Neuronal stem cell (in vitro differentiated cells): ENCODE measurements around the gene GALNT14. TPM values are rescaled to one million over a fixed set of nuclear protein-coding genes. Genes with fewer than 3 reads are reported as not detected.
"Not testable (repeated sequence)": the region's sequence is repeated elsewhere in the genome, so short reads cannot be mapped to it uniquely, and the experiment has no call there.

Experiments used
- DNase-seq: peaks from one replicate; pipeline ENCODE4 v3.0.0-alpha.2; 2013; ENCODE audit warnings: low spot score
- H2AFZ ChIP-seq: one replicate; pipeline ENCODE4 v1.6.1; 2013; ENCODE audit warnings: mild to moderate bottlenecking, low read length, inconsistent platforms
- H2AK5ac ChIP-seq: 2 replicates; pipeline ENCODE4 v1.6.1; 2013; ENCODE audit warnings: low read depth, mild to moderate bottlenecking, inconsistent platforms, low read length, moderate library complexity, mixed read lengths
- H2BK120ac ChIP-seq: 2 replicates; pipeline ENCODE4 v1.6.1; 2013; ENCODE audit warnings: low read depth, mild to moderate bottlenecking, inconsistent platforms, low read length, moderate library complexity, mixed read lengths
- H2BK12ac ChIP-seq: one replicate; pipeline ENCODE4 v1.6.1; 2013; ENCODE audit warnings: low read length, inconsistent platforms
- H2BK15ac ChIP-seq: 2 replicates; pipeline ENCODE4 v1.6.1; 2013; ENCODE audit warnings: mild to moderate bottlenecking, low read length, inconsistent platforms, mixed read lengths
- H2BK5ac ChIP-seq: one replicate; pipeline ENCODE4 v1.6.1; 2013; ENCODE audit warnings: inconsistent platforms, mild to moderate bottlenecking, low read length, moderate library complexity
- H3K14ac ChIP-seq: one replicate; pipeline ENCODE4 v1.6.1; 2013; ENCODE audit warnings: low read length, inconsistent platforms
- H3K18ac ChIP-seq: 2 replicates; pipeline ENCODE4 v1.6.1; 2013; ENCODE audit warnings: low read length, inconsistent platforms
- H3K23ac ChIP-seq: 2 replicates; pipeline ENCODE4 v1.6.1; 2013; ENCODE audit warnings: low read depth, mild to moderate bottlenecking, mixed read lengths, low read length, inconsistent platforms; ENCODE audit not compliant: poor library complexity
- H3K27ac ChIP-seq: replicated peaks from 3 replicates; pipeline ENCODE4 v1.5.1; 2013; ENCODE audit warnings: low read length, inconsistent platforms
- H3K27me3 ChIP-seq, 3 experiments: 2 replicates each; pipeline ENCODE4 v1.6.1; 2013; ENCODE audit warnings: low read length in 3 of 3, mild to moderate bottlenecking in 2 of 3, inconsistent platforms in 1 of 3, low read depth in 1 of 3, mixed read lengths in 1 of 3, moderate library complexity in 1 of 3; ENCODE audit not compliant: control insufficient read depth in 3 of 3, insufficient read depth in 3 of 3
- H3K36me3 ChIP-seq, 2 donors: replicated peaks in 1 of 2; 2 replicates each; pipeline ENCODE4 v1.6.1; 2013; ENCODE audit warnings: low read length in 2 of 2; ENCODE audit not compliant: control insufficient read depth in 2 of 2, insufficient read depth in 2 of 2
- H3K4ac ChIP-seq: 2 replicates; pipeline ENCODE4 v1.6.1; 2013; ENCODE audit warnings: inconsistent platforms, mild to moderate bottlenecking, low read length, moderate library complexity
- H3K4me1 ChIP-seq, 2 donors: 1 replicate in 1 of 2; 2 replicates in 1 of 2; pipeline ENCODE4 v1.6.1; 2013; ENCODE audit warnings: low read length in 2 of 2, low read depth in 1 of 2; ENCODE audit not compliant: control insufficient read depth in 2 of 2, insufficient read depth in 1 of 2
- H3K4me2 ChIP-seq: one replicate; pipeline ENCODE4 v1.6.1; 2013; ENCODE audit warnings: mild to moderate bottlenecking, low read length, inconsistent platforms; ENCODE audit not compliant: insufficient read depth, poor library complexity, severe bottlenecking
- H3K4me3 ChIP-seq, 2 donors: 2 replicates each; pipeline ENCODE4 v1.5.1; 2013; ENCODE audit warnings: low read length in 2 of 2, mild to moderate bottlenecking in 2 of 2, inconsistent platforms in 1 of 2, moderate library complexity in 1 of 2
- H3K79me1 ChIP-seq: one replicate; pipeline ENCODE4 v1.6.1; 2013; ENCODE audit warnings: low read depth, mild to moderate bottlenecking, inconsistent platforms, low read length, moderate library complexity
- H3K9ac ChIP-seq: one replicate; pipeline ENCODE4 v1.6.1; 2013; ENCODE audit warnings: mild to moderate bottlenecking, low read depth, low read length, inconsistent platforms; ENCODE audit not compliant: poor library complexity
- H3K9me3 ChIP-seq, 2 donors: replicated peaks in 1 of 2; 2 replicates each; pipeline versions ENCODE3 to v1.6.1; 2013; ENCODE audit warnings: low read length in 2 of 2, mild to moderate bottlenecking in 2 of 2, inconsistent platforms in 1 of 2, low read depth in 1 of 2, mixed read lengths in 1 of 2, moderate library complexity in 1 of 2; ENCODE audit not compliant: control insufficient read depth in 2 of 2, insufficient read depth in 1 of 2
- H4K8ac ChIP-seq: one replicate; pipeline ENCODE4 v1.6.1; 2013; ENCODE audit warnings: low read depth, mild to moderate bottlenecking, inconsistent platforms, low read length, moderate library complexity
- H4K91ac ChIP-seq: one replicate; pipeline ENCODE4 v1.6.1; 2013; ENCODE audit warnings: low read length, low read depth, mild to moderate bottlenecking, inconsistent platforms; ENCODE audit not compliant: poor library complexity
- WGBS, 2 donors: extraction: QIAGEN DNeasy Blood & Tissue Kit; methylation state at CpG; one replicate each; pipeline ENCODE4 v1.1.7; 2013; ENCODE audit warnings: missing lambda C conversion rate in 2 of 2, mixed read lengths in 1 of 2; ENCODE audit not compliant: insufficient read length in 2 of 2, insufficient replicate concordance in 1 of 2; ENCODE audit errors: extremely low coverage in 2 of 2; 5-methylcytosine and 5-hydroxymethylcytosine counted together
- polyA plus RNA-seq, 2 experiments: library from polyadenylated mRNA; stranded (reverse); fragments of 200-250 nt; gene quantifications; one replicate each; pipeline ENCODE4 v1.2.3, GENCODE V29; 2013

The GALNT14 gene
- polyA plus RNA-seq (2013, experiment 1 of 2): 1.7 TPM
- polyA plus RNA-seq (2013, experiment 2 of 2): 1.5 TPM

DNA sequence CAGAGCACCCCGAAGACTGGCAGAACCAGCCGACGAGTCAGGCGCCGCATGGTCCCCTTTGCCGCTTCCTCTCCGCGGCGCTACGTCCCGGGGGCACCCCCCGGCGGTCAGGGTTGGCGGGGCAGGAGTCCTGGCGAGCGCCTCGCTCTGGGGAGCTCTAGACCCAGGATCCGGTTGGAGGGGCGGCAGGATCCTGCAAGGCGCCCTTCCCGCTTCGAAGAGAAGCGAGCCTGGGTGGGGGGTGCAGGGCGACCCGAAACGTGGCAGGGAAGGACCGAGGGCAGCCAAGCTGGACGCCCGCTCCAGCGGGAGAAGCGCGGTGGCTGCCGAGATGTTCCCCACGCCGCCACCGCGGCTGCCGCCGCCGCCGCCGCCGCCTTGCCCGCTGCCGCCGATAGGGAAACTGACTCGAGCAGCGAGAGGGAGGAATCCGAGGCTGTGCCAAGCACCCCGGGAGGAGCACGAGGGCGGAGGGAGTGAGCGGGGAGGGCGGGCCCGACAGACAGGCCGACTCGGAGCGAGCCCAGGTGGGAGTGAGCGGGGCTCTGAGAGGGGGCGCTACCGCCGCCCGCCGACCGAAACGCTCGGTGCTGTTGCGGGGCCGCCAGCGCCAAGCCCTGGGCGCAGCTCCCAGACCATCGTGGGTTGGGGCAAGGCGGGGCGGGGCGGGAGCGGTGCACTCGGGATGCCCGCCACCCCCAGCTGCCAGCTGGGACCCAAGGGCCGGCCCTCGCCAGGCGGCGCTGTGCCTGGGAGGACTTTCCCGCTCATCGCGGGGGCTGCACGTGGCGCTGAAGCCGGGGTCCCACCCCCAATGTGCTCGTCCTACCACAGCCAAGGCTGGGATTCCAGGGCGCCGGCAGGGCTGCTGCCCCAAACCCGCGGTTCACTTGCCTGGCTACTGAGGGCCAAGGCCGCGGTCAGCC, at the start of gene GALNT14:
Gene GALNT14 (minus strand): TSS at position 404 of the 926 bp plus-strand sequence. CDS start 354 bp downstream, at position 50.
- Histone ChIP-seq H3K36me3 (no peaks in the 10 kb centered on the region), H4K8ac (no peak within 1 kb of the TSS), H2BK15ac (peak within 1 kb of the TSS; percentile 62), H3K18ac (peak within 1 kb of the TSS; percentile 92), H2BK120ac (no peak within 1 kb of the TSS), H3K23ac (peak within 1 kb of the TSS; percentile 44), H3K9ac (peak within 1 kb of the TSS; percentile 70), H3K27ac (no peak within 1 kb of the TSS), H2BK12ac (no peak within 1 kb of the TSS), H2AK5ac (no peak within 1 kb of the TSS), H3K9me3 (no peaks in the 10 kb centered on the region), H3K4me2 (peak within 1 kb of the TSS; percentile 88), H3K4ac (no peak within 1 kb of the TSS), H2BK5ac (peak within 1 kb of the TSS; percentile 19), H2AFZ (peak within 1 kb of the TSS; percentile 89), H3K14ac (no peak within 1 kb of the TSS), H3K79me1 (no peaks in the 10 kb centered on the region), H3K27me3 (peaks cover 2 to 89% (median 34%) of the 10 kb centered on the region in 3 experiments), H4K91ac (no peak within 1 kb of the TSS), H3K4me1 (no peaks in the 10 kb centered on the region), H3K4me3 (peak within 1 kb of the TSS in 1 of 2 donors; percentile 82)
- DNase-seq: peak; percentile 56
- WGBS, 2 donors: no CpG with 5 or more reads among the region's 95 CpGs

DNA sequence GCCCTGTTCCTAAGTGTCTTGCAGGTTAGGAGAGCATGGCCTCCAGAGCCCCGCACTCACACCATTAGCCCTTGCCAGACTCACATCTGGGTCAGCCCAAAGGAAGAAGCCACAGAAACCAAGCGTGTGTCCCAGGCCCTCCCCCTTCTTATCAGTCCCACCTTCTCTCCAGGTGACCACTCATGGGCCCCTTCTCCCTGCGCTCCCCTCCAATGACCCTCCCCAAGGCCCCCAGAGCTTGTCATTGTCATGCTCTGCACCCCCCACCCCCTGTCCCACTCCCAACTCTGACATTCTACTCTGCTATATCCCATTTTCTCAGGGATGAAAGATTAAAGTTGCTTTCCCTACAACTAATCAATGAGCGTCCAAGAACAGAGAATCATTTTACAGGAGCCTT, 48.9 kb upstream of the GALNT14 start:
- no peak overlapping the region for H2BK12ac ChIP-seq

DNA sequence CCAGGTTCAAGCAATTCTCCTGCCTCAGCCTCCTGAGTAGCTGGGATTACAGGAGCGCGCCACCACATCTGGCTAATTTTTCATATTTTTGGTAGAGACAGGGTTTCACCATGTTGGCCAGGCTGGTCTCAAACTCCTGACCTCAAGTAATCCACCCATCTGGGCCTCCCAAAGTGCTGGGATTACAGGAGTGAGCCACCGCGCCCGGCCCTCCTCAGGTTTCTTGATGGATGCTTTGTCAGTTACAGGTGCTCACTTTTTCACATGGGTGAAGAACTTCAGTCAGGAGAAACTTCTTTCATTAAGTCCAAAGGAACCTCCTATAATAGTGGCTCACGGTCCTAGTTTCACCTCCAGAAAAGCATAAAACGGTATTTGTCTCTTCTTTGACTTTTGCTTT, 45.7 kb upstream of the GALNT14 start:
- not testable (repeated sequence) for H3K36me3 ChIP-seq, H3K4ac ChIP-seq, H4K91ac ChIP-seq, H2AK5ac ChIP-seq, H2BK15ac ChIP-seq, DNase-seq, H3K9ac ChIP-seq, H2BK12ac ChIP-seq, H4K8ac ChIP-seq, H3K14ac ChIP-seq, H3K27me3 ChIP-seq, H3K79me1 ChIP-seq, H3K4me2 ChIP-seq, H3K18ac ChIP-seq, H2BK120ac ChIP-seq, H2AFZ ChIP-seq, H3K4me1 ChIP-seq, H3K4me3 ChIP-seq, H2BK5ac ChIP-seq, H3K23ac ChIP-seq, H3K9me3 ChIP-seq, H3K27ac ChIP-seq
- WGBS, 2 donors: no CpG with 5 or more reads among the region's 7 CpGs

More for the DNA sequence above, 48.9 kb upstream of the GALNT14 start:
- H2BK15ac ChIP-seq: no peak overlapping the region
- peaks cover 0 to 3% (median 0%) of the 10 kb centered on the region in 3 experiments for H3K27me3 ChIP-seq
- H3K4me1 ChIP-seq: no peaks in the 10 kb centered on the region
- no peak overlapping the region for H2BK120ac ChIP-seq
- no peaks in the 10 kb centered on the region for H3K36me3 ChIP-seq
- H4K8ac ChIP-seq: no peak overlapping the region
- no peak overlapping the region for H3K4me2 ChIP-seq
- no peaks in the 10 kb centered on the region for H3K79me1 ChIP-seq
- DNase-seq: no peak
- H2AFZ ChIP-seq: no peak overlapping the region
- H3K14ac ChIP-seq: no peak overlapping the region
- H3K27ac ChIP-seq: no peak overlapping the region
- no peak overlapping the region for H2AK5ac ChIP-seq
- no peak overlapping the region for H4K91ac ChIP-seq
- no peak overlapping the region for H3K18ac ChIP-seq
- no peak overlapping the region for H3K9ac ChIP-seq
- no peak overlapping the region for H3K23ac ChIP-seq
- no peaks in the 10 kb centered on the region for H3K9me3 ChIP-seq
- no peak overlapping the region for H3K4ac ChIP-seq
- H3K4me3 ChIP-seq: no peak overlapping the region
- H2BK5ac ChIP-seq: no peak overlapping the region
- no CpG with 5 or more reads among the region's 4 CpGs for WGBS, 2 donors

- no peak overlapping the region for H2BK5ac ChIP-seq
- no peak overlapping the region for H3K18ac ChIP-seq
- no peak overlapping the region for H2AFZ ChIP-seq
- no peak overlapping the region for H3K4me2 ChIP-seq
- no peak overlapping the region for H3K27ac ChIP-seq
- no peak overlapping the region for H2AK5ac ChIP-seq
- no peak overlapping the region for H2BK12ac ChIP-seq
- no CpG with 5 or more reads among the region's 10 CpGs for WGBS, 2 donors
- H3K4me3 ChIP-seq: no peak overlapping the region
- H2BK15ac ChIP-seq: no peak overlapping the region
- H3K14ac ChIP-seq: no peak overlapping the region
- H4K8ac ChIP-seq: no peak overlapping the region
- no peaks in the 10 kb centered on the region for H3K36me3 ChIP-seq
- H3K4me1 ChIP-seq: no peaks in the 10 kb centered on the region
- DNase-seq: no peak
- H3K9ac ChIP-seq: no peak overlapping the region
- H3K4ac ChIP-seq: no peak overlapping the region
- no peaks in the 10 kb centered on the region for H3K9me3 ChIP-seq
- H2BK120ac ChIP-seq: no peak overlapping the region
- no peak overlapping the region for H3K23ac ChIP-seq
- no peaks in the 10 kb centered on the region for H3K79me1 ChIP-seq
- no peak overlapping the region for H4K91ac ChIP-seq
- H3K27me3 ChIP-seq: peaks cover 0 to 4% (median 0%) of the 10 kb centered on the region in 3 experiments
These were observed 38.5 kb upstream of the GALNT14 start for GRCh38 chr2:31176742-31177141.
